GM21367 (cell line): Measurements from ENCODE around the gene PPP1R3A.
"Not testable (repeated sequence)": the region's sequence is repeated elsewhere in the genome, so short reads cannot be mapped to it uniquely, and the experiment has no call there.

Experiments used
- ATAC-seq: cut with Tn5 transposase; IDR thresholded peaks from one replicate; pipeline ENCODE4 v1.9.1; 2021; ENCODE audit not compliant: unreplicated experiment

The PPP1R3A gene, protein sequence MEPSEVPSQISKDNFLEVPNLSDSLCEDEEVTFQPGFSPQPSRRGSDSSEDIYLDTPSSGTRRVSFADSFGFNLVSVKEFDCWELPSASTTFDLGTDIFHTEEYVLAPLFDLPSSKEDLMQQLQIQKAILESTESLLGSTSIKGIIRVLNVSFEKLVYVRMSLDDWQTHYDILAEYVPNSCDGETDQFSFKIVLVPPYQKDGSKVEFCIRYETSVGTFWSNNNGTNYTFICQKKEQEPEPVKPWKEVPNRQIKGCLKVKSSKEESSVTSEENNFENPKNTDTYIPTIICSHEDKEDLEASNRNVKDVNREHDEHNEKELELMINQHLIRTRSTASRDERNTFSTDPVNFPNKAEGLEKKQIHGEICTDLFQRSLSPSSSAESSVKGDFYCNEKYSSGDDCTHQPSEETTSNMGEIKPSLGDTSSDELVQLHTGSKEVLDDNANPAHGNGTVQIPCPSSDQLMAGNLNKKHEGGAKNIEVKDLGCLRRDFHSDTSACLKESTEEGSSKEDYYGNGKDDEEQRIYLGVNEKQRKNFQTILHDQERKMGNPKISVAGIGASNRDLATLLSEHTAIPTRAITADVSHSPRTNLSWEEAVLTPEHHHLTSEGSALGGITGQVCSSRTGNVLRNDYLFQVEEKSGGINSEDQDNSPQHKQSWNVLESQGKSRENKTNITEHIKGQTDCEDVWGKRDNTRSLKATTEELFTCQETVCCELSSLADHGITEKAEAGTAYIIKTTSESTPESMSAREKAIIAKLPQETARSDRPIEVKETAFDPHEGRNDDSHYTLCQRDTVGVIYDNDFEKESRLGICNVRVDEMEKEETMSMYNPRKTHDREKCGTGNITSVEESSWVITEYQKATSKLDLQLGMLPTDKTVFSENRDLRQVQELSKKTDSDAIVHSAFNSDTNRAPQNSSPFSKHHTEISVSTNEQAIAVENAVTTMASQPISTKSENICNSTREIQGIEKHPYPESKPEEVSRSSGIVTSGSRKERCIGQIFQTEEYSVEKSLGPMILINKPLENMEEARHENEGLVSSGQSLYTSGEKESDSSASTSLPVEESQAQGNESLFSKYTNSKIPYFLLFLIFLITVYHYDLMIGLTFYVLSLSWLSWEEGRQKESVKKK

DNA sequence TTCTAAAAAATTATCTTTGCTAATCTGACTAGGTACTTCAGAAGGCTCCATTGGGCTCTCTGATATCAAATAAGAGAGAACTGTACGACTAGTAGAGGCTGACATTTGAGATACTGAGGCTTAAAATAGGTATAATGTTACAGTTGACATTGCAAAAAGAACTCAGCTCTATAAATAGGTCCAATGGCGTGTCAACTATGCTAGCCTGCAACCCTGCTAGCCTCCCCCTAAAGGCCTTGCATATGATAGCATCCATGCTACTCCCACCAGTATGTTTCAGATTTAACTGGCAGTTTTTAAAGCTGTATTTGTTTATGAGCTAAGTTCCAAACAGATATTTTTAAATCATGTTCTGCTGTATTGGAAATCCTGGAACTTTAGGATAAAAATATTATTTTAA lies at the start of gene PPP1R3A:
TSS of gene PPP1R3A (minus strand) at position 64 of the 400 bp plus-strand sequence. CDS start at position 51, 13 bp downstream.
- no peak for ATAC-seq

DNA sequence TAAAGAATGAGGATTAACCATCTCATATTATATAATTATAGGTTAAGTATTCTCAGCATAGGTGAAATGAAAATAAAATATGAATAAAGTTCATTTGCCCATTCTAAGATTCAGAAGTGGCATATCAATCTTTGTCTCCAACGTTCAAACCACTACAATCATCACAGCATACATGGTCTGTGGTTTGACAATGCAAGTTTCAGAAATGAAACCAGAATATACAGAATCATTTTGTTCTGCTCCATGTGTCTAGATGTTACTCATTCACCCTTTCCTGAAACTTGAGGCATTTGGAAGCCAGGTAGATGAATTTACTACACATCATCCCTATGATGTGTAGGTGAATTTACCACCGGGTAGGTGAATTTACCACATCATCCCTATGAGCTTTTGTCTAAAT lies 44.5 kb upstream of the PPP1R3A start:
- ATAC-seq: no peak

DNA sequence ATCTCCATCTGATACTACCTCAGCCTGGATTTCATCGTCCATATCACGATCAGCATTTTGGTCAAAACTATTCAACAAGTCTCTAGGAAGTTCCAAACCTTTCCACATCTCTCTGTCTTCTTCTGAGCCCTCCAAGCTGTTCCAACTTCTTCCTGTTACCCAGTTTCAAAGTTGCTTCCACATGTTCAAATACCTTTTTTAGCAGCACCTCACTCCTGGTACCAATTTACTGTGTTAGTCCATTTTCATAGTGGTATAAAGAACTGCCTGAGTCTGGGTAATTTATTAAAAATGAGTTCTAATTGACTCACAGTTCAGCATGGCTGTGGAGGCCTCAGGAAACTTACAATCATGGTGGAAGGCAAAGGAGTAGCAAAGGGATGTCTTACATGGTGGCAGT lies 41.1 kb upstream of the PPP1R3A start:
- ATAC-seq: no peak

DNA sequence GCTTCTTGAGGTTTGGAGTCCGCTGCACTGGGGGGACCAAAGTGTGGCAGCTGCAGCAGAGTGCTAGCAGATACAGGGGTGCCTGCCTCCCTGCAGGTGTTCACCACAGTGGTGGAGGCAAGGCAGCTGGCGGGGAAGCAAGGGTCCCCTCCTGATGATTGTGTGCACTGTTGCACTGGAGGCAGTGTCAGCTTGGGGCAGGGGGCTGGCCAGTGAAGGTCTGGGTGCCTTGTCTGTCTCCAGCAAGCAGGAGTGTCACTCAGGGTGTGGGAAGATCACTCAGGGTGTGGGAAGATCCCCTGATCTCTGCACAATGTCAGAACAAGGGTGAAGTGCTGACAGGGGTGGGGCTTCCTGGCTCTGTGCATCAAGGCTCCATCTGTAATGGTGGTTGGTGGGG lies 36.3 kb upstream of the PPP1R3A start:
- no peak for ATAC-seq

DNA sequence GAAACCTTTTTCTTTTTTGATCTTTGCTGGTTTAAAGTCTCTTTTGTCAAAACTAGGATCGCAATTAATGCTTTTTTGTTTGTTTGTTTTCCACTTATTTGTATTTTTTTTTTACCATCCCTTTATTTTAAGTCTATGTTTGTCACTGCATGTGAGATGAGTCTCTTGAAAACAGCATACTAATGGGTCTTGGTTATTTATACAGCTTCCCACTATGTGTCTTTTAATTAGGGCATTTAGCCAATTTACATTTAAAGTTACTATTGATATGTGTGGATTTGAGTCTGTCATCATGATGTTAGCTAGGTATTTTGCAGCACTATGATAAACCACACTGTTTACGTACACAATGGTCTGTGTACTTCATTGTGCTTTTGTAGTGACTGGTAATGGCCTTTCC lies 34.7 kb upstream of the PPP1R3A start:
- ATAC-seq: no peak

DNA sequence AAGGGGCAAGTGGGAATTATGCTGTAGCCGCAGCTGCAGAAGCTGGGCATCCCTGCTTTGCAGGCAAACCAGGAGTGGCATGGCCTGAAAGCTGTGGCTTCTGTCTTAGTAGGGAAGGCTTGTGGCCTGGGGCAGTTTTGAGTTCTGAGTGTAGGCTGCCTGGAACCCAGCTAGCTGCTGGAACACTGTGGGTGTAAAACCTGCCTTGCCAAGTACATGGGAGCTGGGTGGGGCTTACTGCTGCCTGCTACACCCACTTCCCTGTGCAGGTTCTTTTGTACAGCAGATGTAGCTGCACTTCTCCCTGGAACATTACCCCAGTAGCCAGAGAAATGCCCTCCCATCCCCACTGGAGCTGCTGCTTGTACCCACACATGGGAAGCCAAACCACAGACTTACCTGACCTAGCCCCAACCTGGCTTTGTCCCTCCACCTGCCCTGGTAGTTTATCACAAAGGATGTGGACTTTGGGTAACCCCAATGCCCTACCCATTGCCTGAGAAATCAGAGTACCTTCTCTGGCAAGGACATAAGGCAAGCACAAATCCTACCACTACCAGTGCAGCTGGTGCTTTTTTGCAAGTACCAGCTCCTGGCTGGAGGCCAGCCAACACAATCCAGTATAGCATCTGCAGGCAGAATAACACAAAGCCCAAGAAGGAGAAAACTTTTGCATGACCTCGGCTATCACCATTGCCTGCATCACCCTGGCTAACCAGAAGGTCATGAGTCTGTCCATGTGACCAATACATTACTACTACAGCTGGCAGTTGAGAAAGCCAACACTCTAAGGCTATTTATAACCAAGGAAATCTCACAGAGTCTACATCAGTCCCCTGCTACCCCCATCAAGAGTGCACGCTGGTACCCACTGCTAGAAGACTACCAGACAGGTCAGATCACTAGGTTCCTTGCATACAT lies 26.5 kb upstream of the PPP1R3A start:
- ATAC-seq: no peak

DNA sequence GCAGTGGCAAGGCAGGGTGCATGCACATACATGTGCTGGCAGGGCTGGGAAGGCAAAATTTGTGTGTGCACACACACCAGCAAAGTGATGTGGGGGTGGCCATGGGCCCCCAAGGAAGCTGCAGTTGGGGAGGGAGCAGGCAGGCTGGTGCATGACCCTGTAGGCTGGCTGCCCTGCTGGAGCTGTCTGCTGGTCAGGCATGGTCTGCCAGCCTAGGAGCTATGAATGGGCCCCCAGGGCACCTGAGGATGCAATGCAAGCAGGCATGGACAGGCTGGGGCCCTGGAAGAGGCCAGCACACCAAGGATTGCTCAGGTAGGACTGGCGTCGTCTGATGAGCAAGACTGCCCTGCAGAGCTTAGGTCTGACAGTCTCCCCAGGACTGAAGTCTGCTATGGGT lies 18.2 kb upstream of the PPP1R3A start:
- no peak for ATAC-seq

DNA sequence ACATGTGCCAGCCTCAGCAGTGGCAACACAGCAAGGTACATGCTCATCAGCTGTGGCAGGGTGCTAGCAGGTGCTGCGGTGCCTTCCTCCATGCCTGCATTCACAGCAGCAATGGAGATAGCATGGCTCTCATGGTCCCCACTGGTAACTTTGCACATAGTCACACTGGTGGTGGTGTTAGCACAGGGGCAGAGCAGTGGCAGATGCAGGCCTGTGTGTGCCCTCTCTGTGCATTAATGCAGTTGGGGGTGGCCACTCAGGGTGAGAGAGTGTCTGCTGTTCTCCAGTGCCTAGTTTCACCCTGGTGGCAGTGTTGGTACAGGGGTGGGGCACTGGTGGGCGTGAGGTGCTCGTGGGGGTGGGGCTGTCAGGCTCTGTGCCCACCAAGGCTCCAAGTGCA lies 17.7 kb upstream of the PPP1R3A start:
- ATAC-seq: no peak

DNA sequence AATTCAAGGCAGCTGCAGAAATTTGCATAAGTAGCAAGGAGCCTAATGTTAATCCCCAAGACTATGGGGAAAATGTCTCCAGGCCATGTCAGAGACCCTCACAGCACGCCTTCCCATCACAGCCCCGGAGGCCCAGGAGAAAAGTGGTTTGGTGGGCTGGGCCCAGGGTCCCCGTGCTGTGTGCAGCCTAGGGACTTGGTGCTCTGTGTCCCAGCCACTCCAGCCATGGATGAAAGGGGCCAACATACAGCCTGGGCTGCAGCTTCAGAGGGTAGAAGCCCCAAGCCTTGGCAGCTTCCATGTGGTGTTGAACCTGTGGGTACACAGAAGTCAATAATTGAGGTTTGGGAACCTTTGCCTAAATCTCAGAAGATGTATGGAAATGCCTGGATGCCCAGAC lies 10.6 kb upstream of the PPP1R3A start:
- ATAC-seq: not testable (repeated sequence)

DNA sequence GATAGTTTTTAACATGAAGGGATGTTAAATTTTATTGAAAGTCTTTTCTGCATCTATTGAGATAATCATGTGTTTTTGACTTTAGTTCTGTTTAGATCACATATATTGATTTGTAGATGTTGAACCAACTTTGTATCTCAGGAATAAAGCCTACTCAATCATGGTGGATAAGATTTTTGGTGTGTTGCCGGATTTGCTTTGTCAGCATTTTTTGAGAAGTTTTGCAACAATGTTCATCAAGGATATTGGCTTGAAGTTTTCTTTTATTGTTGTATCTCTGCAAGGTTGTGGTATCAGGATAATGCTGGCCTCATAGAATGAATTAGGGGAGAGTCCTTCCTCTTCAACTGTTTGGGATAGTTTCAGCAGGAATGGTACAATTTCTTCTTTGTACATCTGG lies 9.3 kb upstream of the PPP1R3A start:
- no peak for ATAC-seq

DNA sequence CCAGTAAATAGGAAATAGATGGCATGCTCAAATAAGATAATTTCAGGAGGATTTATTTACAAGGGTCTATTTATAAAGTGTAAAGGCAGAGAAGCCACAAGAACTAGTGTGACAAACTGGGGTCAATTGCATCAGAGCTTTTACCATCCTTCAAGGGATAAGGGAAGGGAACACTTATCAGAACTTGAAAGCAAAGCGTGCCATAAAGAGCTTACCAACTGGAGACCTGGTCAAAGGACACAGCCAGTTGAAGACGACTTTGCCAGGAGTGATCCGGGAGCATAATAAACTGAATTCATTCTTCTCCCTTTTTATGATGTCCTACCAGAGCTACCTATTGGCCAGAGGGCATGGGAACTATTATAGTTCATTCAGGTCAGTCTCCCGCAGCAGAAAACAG lies 3.2 kb upstream of the PPP1R3A start:
- ATAC-seq: no peak

DNA sequence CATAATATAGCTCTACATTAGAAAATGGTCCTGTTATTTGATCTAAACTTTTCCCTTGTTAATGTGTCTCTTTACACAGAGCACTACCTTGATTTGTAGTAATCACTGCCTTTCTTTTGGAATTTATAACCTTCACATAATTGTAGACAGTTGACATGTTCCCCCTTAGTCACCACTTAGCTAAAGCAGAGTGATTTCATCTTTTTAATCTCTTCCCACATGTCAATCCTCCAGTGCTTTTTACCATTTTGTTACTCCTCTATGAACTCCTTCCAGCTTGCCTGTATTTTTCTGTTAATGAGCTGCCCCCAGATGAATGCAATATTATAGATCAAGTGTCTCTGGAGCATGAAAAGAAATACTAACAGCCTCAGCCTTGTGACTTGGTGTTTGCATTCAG lies 2.6 kb upstream of the PPP1R3A start:
- ATAC-seq: no peak

DNA sequence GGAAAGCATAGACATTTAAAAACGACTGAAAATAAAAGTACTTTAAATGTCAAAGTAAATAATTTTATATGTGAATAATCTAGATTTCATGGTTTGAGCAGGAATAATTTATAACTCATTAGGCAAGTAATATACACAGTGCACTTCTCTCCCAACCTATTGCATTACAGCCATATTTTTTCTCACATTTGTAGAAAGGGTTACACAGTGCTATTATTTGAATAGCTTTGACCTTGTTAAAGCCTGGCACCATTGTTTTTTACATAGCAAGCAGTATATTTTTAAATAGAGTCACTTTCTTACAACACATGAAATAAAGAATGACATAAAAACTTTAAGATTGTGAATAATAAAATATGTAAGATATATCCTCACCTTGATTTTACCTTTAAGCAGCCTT lies 969 bp downstream of the PPP1R3A start:
- ATAC-seq: no peak

DNA sequence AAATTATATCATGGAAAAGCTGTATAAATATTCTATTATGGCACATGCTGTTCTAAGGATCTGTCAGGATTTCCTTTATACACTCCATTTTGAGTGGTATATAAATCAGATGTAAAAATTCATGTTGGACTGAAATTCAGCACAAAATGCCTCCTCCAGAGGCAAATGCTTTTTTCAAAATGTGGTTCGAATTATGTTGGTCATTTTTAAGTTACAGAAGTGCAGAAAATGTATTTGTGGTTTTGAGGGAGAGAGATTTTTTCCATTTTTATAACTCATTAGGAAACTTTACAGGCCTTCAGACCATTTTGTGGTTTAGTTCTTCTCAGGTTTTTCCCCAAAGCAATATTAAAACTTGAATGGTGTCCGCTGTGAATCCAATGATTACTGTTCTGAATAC lies 2.9 kb downstream of the PPP1R3A start:
- ATAC-seq: no peak

DNA sequence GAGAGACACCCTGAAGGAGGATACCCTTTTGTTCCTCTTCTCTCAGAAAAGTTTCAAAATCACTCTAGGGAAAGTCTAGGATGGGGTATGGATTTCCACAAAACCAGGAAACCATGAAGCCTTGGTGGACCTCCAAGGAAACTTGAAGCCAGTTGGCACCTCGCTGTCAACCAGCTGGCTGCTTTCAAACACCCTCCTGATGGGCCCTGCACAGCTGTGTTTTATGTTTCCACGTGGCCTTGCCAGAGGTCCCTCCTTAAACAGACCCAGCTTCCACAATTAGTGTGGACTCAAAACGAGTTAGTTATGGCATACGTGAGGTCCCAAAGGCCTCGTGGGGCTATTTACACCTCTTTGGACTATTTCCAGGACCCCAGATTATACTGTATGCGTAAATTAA lies 5.9 kb downstream of the PPP1R3A start:
- ATAC-seq: no peak

DNA sequence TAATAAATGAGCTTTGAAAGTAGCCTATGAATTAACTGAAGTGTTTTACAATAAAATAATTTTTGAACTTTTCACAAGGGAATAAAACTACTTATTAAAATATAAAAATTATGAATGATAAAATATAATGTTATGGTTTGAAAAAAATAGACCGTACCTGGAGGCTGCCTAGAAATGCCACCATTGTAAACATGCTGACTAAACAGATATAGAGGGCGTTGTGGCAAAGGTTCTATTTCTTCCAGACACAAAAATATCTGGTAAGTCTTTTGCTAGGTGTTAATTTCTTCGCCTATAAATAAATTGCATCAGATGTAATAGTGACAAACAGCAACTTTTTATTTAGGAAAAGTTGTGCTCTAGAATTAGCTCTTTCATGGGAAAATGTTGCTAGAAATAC lies 11.2 kb downstream of the PPP1R3A start:
- no peak for ATAC-seq

DNA sequence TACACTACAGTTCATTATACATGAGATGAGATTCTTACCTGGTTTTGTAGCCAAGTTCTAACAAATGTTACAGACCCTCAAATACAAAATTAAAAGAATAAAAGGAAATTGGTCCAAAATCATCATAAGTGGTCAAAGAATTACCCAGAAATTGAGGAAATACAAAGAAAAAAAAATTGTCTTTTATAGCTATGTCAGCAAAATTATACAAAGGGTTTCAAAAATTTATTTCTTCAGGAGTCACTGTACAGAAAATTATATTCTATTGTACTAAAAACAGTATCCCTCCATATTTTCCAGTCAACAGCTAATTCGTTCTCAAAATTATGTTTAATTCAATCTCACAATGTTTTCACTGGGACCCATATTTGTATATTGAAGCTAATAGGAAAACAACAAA lies 14.3 kb downstream of the PPP1R3A start:
- ATAC-seq: no peak

DNA sequence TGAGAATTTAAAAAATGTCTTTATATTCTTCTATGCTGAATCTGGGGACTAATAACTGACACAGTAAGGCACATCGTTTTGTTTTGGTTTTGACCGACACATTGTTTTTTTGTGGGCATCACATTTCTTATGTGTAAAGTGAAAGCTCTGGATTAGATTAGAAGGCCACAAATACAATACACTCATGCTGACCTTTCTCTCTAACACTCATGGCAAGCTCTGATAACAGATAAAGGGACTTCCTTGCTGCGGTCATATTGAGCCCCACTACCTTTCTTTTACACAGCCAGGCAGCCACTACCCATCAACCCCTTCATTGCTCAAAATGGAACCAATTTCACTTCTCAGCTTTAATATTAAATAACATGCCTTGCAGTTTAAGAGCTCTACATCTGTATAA lies 26.0 kb downstream of the PPP1R3A start:
- no peak for ATAC-seq

DNA sequence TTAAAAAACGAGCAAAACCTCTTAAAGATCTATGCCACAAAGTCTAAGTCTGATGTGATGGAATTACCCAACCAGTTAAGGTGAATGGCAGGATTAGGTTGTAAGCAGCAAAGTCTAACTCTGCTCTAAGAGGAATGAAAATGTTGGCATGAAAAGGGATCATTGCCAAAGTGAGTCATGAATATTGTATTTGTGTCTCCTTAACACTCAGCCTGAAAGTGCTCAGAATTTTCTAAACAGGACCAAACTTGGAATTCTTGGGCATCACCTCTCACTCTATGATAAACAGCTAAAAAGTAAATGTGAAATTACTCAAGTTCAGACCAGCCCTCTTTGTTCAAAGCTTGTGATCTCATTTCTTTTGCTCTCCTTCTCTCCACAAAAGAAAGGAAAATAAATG lies 27.0 kb downstream of the PPP1R3A start:
- ATAC-seq: no peak

DNA sequence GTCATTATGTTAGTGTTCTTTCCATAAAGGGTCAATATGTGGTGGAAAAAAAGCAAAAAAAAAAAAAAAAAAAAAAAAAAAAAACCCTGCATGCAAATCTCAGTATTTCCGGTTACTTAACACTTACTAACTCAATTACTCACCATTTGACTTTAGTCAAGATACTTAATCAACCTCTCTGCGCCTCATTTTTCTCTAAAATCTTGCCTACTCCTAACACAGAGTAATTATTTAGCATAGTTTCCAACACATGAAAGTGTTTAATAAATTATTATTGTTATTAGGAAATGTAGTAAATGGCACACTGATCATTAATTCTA lies 27.8 kb downstream of the PPP1R3A start:
- no peak for ATAC-seq
